Endothelial cell (in vitro differentiated cells): Measurements from ENCODE around the gene ARHGEF17. TPM values are rescaled to one million over a fixed set of nuclear protein-coding genes. Genes with fewer than 3 reads are reported as not detected.

Experiments used
- DNase-seq: peaks from one replicate; pipeline ENCODE4 v3.0.0; 2021; ENCODE audit warnings: low spot score
- H3K27ac Mint-ChIP-seq: one replicate; pipeline ENCODE4 v1.8.0; 2021; ENCODE audit warnings: mixed read lengths, inconsistent platforms; ENCODE audit not compliant: unreplicated experiment
- H3K27me3 Mint-ChIP-seq: one replicate; pipeline ENCODE4 v1.8.0; 2021; ENCODE audit warnings: mild to moderate bottlenecking, moderate library complexity, mixed read lengths, inconsistent platforms; ENCODE audit not compliant: unreplicated experiment
- H3K36me3 Mint-ChIP-seq: one replicate; pipeline ENCODE4 v1.8.0; 2021; ENCODE audit warnings: mild to moderate bottlenecking, low read depth, mixed read lengths, inconsistent platforms; ENCODE audit not compliant: unreplicated experiment
- H3K4me1 Mint-ChIP-seq: one replicate; pipeline ENCODE4 v1.8.0; 2021; ENCODE audit warnings: mild to moderate bottlenecking, mixed read lengths, inconsistent platforms; ENCODE audit not compliant: unreplicated experiment
- H3K4me3 Mint-ChIP-seq: one replicate; pipeline ENCODE4 v1.8.0; 2021; ENCODE audit warnings: mild to moderate bottlenecking, mixed read lengths, inconsistent platforms; ENCODE audit not compliant: unreplicated experiment
- H3K9me3 Mint-ChIP-seq: one replicate; pipeline ENCODE4 v1.8.0; 2021; ENCODE audit warnings: mixed read lengths, inconsistent platforms; ENCODE audit not compliant: unreplicated experiment
- total RNA-seq: library from RNA; stranded (reverse); fragmentation: NEBNext Ultra II Directional; extraction: Animal tissue kit (Norgen Biotek cat#: 25700); gene quantifications from one replicate; pipeline ENCODE4 v1.2.1, GENCODE V29; 2021; ENCODE audit not compliant: unreplicated experiment
- TF ChIP-seq, protein P1 (sequence below): fragments of 200-600 bp; sonication (generic); IDR thresholded peaks from one replicate; pipeline ENCODE4 v1.5.0; 2021; ENCODE audit warnings: antibody characterized with exemption; ENCODE audit not compliant: unreplicated experiment

ARHGEF17 gene
- total RNA-seq, 1 donor from 2014 or later = 93.3 TPM

DNA sequence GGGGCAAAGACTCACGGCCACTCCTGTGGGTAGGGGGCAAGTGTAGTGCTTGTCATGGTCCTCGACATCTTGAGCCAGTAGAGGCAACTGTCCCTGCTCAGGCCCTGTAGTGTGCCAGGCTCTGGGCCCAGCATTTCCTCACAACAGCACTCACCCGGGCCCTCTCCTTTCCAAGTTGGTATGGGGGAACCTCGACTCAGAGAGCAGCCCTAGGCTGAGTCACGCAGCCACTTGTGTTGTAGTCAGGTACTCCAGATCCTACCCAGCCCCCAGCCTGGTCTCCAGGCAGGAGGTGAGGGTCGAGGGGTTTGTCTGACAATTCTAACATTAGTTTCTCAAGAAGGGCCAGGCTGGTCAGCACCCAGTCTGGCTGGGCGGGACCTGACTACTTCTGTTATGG, 72.3 kb downstream of the ARHGEF17 start:
- H3K4me3 Mint-ChIP-seq = no peak overlapping the region
- peaks cover 17% of the 10 kb centered on the region for H3K27me3 Mint-ChIP-seq
- H3K9me3 Mint-ChIP-seq = no peaks in the 10 kb centered on the region
- peaks cover 3% of the 10 kb centered on the region for H3K36me3 Mint-ChIP-seq
- H3K27ac Mint-ChIP-seq = no peak overlapping the region
- H3K4me1 Mint-ChIP-seq = peaks cover 34% of the 10 kb centered on the region
- TF ChIP-seq, protein P1, sequence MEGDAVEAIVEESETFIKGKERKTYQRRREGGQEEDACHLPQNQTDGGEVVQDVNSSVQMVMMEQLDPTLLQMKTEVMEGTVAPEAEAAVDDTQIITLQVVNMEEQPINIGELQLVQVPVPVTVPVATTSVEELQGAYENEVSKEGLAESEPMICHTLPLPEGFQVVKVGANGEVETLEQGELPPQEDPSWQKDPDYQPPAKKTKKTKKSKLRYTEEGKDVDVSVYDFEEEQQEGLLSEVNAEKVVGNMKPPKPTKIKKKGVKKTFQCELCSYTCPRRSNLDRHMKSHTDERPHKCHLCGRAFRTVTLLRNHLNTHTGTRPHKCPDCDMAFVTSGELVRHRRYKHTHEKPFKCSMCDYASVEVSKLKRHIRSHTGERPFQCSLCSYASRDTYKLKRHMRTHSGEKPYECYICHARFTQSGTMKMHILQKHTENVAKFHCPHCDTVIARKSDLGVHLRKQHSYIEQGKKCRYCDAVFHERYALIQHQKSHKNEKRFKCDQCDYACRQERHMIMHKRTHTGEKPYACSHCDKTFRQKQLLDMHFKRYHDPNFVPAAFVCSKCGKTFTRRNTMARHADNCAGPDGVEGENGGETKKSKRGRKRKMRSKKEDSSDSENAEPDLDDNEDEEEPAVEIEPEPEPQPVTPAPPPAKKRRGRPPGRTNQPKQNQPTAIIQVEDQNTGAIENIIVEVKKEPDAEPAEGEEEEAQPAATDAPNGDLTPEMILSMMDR = no peak
- no peak for DNase-seq

DNA sequence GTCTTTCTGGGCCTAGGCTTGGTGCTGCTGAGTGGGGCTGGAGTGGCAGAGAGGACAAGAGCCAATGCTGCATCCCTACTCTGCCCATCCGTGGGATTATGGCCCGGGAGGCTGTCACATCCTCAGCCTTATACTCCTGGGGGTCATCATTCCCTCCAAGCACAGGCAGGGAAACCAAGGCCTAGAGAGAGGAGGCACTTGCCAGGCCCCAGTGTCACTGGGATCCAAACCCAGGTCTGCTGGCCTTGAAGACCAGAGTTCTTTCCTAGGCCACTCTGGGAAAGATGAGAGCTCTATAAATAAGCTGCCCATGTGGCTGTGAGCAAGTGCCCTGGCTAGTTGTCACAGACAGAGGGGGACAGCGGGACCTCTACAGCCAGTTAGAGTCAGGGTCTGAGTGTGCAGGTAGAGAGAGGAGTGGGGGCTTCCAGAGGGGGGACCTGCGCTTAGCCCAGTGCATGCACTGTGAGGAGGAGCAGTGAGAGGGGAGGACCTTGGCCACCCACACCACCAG, 72.9 kb downstream of the ARHGEF17 start:
- TF ChIP-seq, protein P1 = no peak
- peaks cover 39% of the 10 kb centered on the region for H3K4me1 Mint-ChIP-seq
- no peak for DNase-seq
- no peak overlapping the region for H3K27ac Mint-ChIP-seq
- peaks cover 14% of the 10 kb centered on the region for H3K27me3 Mint-ChIP-seq
- H3K9me3 Mint-ChIP-seq = no peaks in the 10 kb centered on the region
- peaks cover 3% of the 10 kb centered on the region for H3K36me3 Mint-ChIP-seq
- no peak overlapping the region for H3K4me3 Mint-ChIP-seq

DNA sequence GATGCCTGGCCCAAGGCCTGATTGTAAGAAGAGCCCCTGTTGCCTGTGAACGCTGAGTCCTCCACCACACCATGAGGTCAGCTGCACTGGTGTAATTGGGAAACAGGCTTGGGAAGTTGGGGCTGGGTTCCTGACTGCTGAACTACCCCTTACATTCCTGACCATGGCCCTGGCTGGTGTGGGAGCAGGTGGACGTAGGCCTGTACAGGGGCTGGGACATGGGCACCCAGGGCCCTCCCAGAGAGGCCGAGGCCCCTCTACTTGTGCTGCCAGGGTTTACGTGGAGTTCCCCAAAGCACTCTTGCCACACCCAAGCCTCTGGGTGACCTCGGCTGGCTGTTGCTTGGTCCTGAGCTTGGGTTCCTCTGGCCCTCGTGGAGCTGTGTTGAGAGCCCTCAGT, 73.5 kb downstream of the ARHGEF17 start:
- Mint-ChIP-seq H3K27me3 (peaks cover 14% of the 10 kb centered on the region), H3K4me3 (no peak overlapping the region), H3K9me3 (no peaks in the 10 kb centered on the region), H3K4me1 (peaks cover 39% of the 10 kb centered on the region), H3K36me3 (peaks cover 3% of the 10 kb centered on the region), H3K27ac (no peak overlapping the region)
- TF ChIP-seq, protein P1 = no peak
- no peak for DNase-seq

DNA sequence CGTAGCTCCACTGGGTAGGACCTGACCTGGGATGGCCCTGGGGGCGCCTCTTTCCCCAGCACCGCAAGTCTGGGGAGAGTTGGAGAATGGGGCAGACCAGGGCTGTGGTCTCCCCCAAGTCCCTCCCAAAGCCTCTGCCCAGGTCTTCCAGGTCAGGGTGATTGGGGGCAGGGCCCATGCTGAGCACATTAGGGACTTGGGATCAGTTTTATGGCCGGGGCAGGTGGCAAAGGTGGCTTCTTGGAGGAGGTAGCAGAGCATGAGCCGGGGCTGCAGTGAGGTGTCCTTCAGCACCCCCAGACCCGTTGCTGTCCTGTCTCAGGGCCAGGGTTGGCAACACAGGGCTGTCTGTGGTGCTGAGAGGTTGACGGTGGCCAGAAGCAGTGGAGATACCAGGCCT, 74.1 kb downstream of the ARHGEF17 start:
- no peak overlapping the region for H3K4me3 Mint-ChIP-seq
- peaks cover 40% of the 10 kb centered on the region for H3K4me1 Mint-ChIP-seq
- no peaks in the 10 kb centered on the region for H3K9me3 Mint-ChIP-seq
- TF ChIP-seq, protein P1 = no peak
- no peak for DNase-seq
- H3K27me3 Mint-ChIP-seq = peaks cover 11% of the 10 kb centered on the region
- H3K36me3 Mint-ChIP-seq = peaks cover under 1% of the 10 kb centered on the region
- H3K27ac Mint-ChIP-seq = no peak overlapping the region

DNA sequence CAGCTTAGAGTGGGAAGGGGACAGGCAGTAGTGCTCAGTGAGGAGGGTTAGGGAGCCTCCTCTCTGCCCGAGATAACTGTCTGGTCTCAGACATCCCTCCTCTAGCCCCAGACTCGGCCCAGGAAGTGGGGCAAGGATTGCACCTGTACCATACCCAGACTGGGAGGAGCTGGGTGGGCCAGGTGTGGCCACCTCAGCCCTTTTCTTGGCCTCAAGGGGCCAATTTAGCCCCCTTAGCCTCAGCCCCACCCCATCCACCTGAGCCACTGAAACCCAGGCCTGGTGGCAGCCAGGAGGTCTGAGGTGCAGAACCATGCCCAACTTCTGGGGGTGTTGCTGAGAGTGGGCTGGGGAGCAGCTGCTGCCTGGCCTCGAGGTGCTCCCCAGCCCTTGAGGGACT, 74.7 kb downstream of the ARHGEF17 start:
- Mint-ChIP-seq H3K27ac (no peak overlapping the region), H3K27me3 (peaks cover 11% of the 10 kb centered on the region), H3K9me3 (no peaks in the 10 kb centered on the region), H3K36me3 (no peaks in the 10 kb centered on the region), H3K4me1 (peaks cover 38% of the 10 kb centered on the region), H3K4me3 (no peak overlapping the region)
- DNase-seq = no peak
- TF ChIP-seq, protein P1 = no peak
